Testis (tissue), 3 donors: Measurements from ENCODE around the gene NTM. TPM values are rescaled to one million over a fixed set of nuclear protein-coding genes. Genes with fewer than 3 reads are reported as not detected.

Experiments
- DNase-seq: peaks from one replicate; pipeline ENCODE4 v3.0.0-alpha.2; 2019
- H3K27ac ChIP-seq, 2 donors: fragments of 200-600 bp; sonication (generic); one replicate each; pipeline ENCODE4 v1.5.1; 2019
- H3K27me3 ChIP-seq: fragments of 200-600 bp; sonication (generic); one replicate; pipeline ENCODE4 v1.5.1; 2019
- H3K36me3 ChIP-seq: fragments of 200-600 bp; sonication (generic); one replicate; pipeline ENCODE4 v1.5.1; 2017; ENCODE audit warnings: low read depth; ENCODE audit errors: missing control alignments
- H3K4me1 ChIP-seq: fragments of 200-600 bp; sonication (generic); one replicate; pipeline ENCODE4 v1.5.1; 2019
- H3K4me3 ChIP-seq, 2 donors: fragments of 200-600 bp; sonication (generic); one replicate each; pipeline ENCODE4 v1.5.1; 2017 to 2019
- H3K9me3 ChIP-seq: fragments of 200-600 bp; sonication (generic); one replicate; pipeline ENCODE4 v1.5.1; 2017
- POLR2A ChIP-seq: fragments of 450-650 bp; IDR thresholded peaks from one replicate; pipeline ENCODE4 v1.6.1; 2017; ENCODE audit warnings: antibody characterized with exemption, mild to moderate bottlenecking, moderate library complexity
- WGBS, 2 donors: methylation state at CpG; one replicate each; pipeline ENCODE4 v1.1.5; 2018; 5-methylcytosine and 5-hydroxymethylcytosine counted together
- intact Hi-C: fragments of 100-400 bp; cut with DNase I; formaldehyde crosslinking; loops from one replicate; pipeline ENCODE4 v1.15.1; 2023; ENCODE audit warnings: low total_unique reads
- polyA plus RNA-seq: library from polyadenylated mRNA; stranded (reverse); fragments of 350-450 nt; fragmentation: Illumina TruSeq; extraction: RNeasy Lipid Tissue Mini Kit (QIAGEN cat#74804); gene quantifications from one replicate; pipeline ENCODE4 v1.2.3, GENCODE V29; 2014; ENCODE audit warnings: low read depth, low replicate concordance; ENCODE audit not compliant: insufficient read depth
- total RNA-seq, 2 donors: library from RNA; depleted of rRNA; stranded (reverse); fragments of >200 nt; gene quantifications; one replicate each; pipeline ENCODE4 v1.2.3, GENCODE V29; 2016
- TF ChIP-seq, protein P1 (sequence below), 3 experiments: fragments of 450-650 bp in 2 of 3; fragments of 200-600 bp in 1 of 3; sonication (generic) in 1 of 3; IDR thresholded peaks; one replicate each; pipeline ENCODE4 v1.5.1; 2016 to 2019; ENCODE audit warnings: antibody characterized with exemption in 3 of 3, mild to moderate bottlenecking in 2 of 3, moderate library complexity in 1 of 3

Gene NTM
- total and polyA plus RNA-seq, 3 donors from 2014 or later, result 1.7 to 4.5 (median 1.8) TPM

DNA sequence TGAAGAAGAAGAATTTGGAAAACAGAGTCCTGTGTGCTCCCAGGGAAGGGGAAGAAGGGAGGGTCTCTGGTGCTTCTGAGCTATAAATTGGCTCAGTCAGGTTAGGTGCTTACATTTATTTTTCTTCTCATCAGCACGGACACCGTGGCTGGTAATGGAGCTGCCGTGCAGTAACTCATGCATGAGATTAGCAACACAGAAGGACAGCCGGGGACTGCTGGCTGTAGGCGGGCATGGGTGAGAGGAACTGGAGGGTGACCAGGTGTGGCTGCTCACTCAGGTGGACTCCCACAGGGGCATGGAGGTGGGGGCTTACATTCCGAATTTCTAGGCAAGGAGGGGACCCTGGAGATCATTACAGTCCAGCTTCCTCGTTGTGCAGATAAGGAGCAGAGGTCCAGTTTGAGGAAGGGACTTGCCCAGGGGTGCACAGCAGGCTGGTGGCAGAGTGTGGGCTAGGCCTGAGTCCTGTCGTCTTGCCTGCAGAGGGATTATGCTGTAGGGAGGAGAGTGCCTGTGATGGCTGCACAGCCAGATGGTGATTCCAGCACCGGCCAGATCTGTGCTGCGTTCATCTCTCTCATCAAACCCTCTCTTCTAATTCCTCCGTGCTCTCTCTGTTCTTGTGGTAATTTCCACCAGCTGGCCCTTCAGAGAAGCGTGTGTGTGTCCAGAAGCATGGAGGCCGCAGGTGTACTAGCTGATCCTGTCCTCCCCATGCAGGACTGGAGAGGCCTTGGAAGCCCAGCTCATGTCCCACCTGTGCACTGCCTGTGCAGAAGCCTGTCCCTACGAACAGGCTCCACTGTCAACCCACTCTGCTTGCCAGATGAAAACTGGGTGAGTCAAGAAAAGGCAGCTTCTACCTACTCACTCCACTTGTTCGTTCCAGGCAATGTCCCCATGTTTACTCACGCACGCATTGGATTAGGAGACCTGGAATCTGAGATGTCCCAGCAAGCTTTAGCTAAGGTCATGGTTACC lies 78.9 kb downstream of the NTM start:
- 86 to 89% methylated on average over 16 to 17 of the region's 17 CpGs for WGBS, 2 donors
- no peak overlapping the region for H3K4me3 ChIP-seq
- DNase-seq, result no peak
- H3K27me3 ChIP-seq, result no peaks in the 10 kb centered on the region
- H3K27ac ChIP-seq, result no peak overlapping the region
- no peak for TF ChIP-seq POLR2A
- TF ChIP-seq, protein P1, sequence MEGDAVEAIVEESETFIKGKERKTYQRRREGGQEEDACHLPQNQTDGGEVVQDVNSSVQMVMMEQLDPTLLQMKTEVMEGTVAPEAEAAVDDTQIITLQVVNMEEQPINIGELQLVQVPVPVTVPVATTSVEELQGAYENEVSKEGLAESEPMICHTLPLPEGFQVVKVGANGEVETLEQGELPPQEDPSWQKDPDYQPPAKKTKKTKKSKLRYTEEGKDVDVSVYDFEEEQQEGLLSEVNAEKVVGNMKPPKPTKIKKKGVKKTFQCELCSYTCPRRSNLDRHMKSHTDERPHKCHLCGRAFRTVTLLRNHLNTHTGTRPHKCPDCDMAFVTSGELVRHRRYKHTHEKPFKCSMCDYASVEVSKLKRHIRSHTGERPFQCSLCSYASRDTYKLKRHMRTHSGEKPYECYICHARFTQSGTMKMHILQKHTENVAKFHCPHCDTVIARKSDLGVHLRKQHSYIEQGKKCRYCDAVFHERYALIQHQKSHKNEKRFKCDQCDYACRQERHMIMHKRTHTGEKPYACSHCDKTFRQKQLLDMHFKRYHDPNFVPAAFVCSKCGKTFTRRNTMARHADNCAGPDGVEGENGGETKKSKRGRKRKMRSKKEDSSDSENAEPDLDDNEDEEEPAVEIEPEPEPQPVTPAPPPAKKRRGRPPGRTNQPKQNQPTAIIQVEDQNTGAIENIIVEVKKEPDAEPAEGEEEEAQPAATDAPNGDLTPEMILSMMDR (IDR thresholded peaks at IDR 0.05), result no peak
- no peaks in the 10 kb centered on the region for H3K9me3 ChIP-seq
- no peaks in the 10 kb centered on the region for H3K4me1 ChIP-seq
- H3K36me3 ChIP-seq, result no peaks in the 10 kb centered on the region
- intact Hi-C loops, result no loop called here

DNA sequence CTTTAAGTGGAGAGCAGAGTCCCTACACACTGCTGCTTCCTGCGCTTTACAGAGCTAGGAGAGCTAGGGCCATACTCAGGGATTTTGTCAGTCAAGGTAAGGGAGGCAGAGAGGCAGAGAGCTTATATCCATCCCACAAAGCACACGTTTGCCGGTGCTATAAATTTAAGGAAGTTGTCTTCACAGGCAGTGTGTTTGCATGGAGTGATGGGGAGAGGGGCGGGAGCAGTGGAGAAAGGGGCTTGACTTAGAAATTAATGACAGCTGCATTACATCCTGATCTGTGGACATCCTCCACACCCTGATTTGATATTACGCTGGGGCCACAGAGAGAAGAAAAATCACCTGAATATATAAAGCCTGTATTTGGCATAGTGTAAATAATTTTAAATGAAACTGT lies 84.1 kb downstream of the NTM start:
- no peaks in the 10 kb centered on the region for H3K36me3 ChIP-seq
- no peak for TF ChIP-seq POLR2A
- TF ChIP-seq, protein P1 (IDR thresholded peaks at IDR 0.05), result no peak
- intact Hi-C loops, result no loop called here
- no peak overlapping the region for H3K4me3 ChIP-seq
- H3K4me1 ChIP-seq, result peaks cover 15% of the 10 kb centered on the region
- H3K9me3 ChIP-seq, result no peaks in the 10 kb centered on the region
- H3K27me3 ChIP-seq, result no peaks in the 10 kb centered on the region
- 76 to 86% methylated on average over 5 of the region's 5 CpGs for WGBS, 2 donors
- DNase-seq, result no peak
- H3K27ac ChIP-seq, result no peak overlapping the region

DNA sequence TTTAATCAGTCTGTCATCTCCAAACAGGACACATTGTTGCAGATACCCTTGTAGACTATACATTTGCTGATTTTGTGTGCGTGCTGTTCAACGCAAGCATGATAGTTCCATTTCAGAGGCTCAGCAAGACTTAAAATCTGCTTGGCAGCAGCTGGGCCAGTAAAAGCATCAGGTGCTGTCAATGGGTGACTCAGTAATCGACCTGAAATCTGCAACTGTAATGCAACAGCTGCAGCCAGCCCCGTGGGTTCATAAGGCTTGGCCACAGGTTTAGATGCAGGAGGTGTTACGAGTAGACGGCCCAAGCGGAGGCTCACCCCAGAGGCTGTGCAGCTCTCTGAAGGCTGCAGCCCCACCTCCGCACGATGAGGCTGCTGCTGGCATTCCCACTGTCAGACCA lies 84.6 kb downstream of the NTM start:
- H3K36me3 ChIP-seq, result no peaks in the 10 kb centered on the region
- whole genome bisulfite sequencing, 2 donors, result 65 to 84% methylated on average over 9 of the region's 9 CpGs
- TF ChIP-seq POLR2A, result no peak
- H3K27ac ChIP-seq, result no peak overlapping the region
- intact Hi-C loops, result no loop called here
- no peaks in the 10 kb centered on the region for H3K27me3 ChIP-seq
- H3K9me3 ChIP-seq, result no peaks in the 10 kb centered on the region
- H3K4me3 ChIP-seq, result no peak overlapping the region
- peaks cover 15% of the 10 kb centered on the region for H3K4me1 ChIP-seq
- DNase-seq, result peak; percentile 25

DNA sequence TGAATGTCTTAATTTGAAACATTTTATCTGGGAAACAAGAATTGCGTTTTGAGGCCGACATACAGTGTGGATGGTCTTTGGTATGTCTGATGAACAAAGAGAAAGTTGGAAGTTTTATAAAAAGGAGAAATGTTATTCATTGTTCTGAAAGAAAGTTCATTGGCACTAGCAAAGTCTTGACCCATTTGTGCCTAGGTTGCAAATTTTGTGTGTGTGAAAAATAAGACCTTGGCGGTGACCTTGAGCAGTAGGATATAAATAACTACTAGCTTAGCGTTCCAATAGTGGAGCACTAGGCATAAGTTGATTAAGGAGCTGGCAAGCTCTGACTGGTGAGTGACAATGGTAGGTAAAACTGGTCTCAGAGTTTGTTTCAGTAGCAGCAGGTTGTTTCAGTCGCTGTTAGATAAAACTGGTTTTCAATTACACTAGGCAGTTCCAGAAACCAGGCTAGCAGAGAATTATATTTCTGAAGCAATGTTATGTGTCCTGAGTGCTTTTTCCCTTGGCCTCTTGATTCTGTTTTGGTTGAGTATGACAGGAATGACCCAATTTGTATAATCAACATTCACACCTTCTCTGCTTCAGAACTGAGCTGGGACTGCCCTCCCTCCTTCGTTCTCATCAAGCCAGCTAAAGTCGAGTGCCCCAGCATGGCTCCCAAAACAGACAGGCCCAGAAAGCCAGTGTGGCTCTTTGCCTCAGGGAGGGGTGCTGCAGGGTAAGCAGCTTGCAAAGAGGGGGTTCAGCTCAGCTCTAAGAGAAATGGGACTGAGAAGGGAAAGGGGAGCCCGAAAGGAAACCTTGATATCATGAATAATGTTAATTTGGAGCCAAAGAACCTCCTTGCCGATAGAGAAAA lies 85.7 kb downstream of the NTM start:
- peaks cover 15% of the 10 kb centered on the region for H3K4me1 ChIP-seq
- H3K9me3 ChIP-seq, result no peaks in the 10 kb centered on the region
- H3K27me3 ChIP-seq, result no peaks in the 10 kb centered on the region
- H3K36me3 ChIP-seq, result no peaks in the 10 kb centered on the region
- TF ChIP-seq, protein P1 (IDR thresholded peaks at IDR 0.05), result no peak
- no peak for TF ChIP-seq POLR2A
- DNase-seq, result no peak
- H3K4me3 ChIP-seq, result no peak overlapping the region
- WGBS, 2 donors, result 59 to 69% methylated on average over 9 of the region's 9 CpGs
- H3K27ac ChIP-seq, result peak overlapping the region; percentile 15 to 55
- intact Hi-C loops, result no loop called here

DNA sequence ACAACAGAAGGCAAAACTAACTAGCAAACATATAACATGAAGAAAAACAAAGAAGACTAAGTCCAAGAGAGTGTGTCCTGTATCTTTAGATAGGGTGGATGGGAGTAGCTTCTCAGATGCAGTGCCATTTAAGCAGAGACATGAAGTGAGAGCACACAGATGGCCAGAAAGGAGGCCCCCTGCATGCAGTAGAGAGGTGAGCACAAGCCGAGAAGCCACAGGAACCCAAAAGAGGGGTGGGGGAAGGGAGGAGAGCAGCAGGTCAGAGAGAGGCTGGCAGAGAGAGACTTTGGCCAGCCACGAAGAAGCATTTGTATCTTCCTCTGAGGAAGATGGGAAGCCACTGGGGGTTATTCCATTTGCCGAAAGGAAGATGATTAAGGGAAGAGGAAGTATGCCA lies 86.7 kb downstream of the NTM start:
- TF ChIP-seq POLR2A, result no peak
- TF ChIP-seq, protein P1 (IDR thresholded peaks at IDR 0.05), result no peak
- H3K27me3 ChIP-seq, result no peaks in the 10 kb centered on the region
- H3K36me3 ChIP-seq, result no peaks in the 10 kb centered on the region
- H3K4me1 ChIP-seq, result peaks cover 15% of the 10 kb centered on the region
- no peak overlapping the region for H3K27ac ChIP-seq
- no peak overlapping the region for H3K4me3 ChIP-seq
- no peaks in the 10 kb centered on the region for H3K9me3 ChIP-seq
- WGBS, 2 donors, result 75 to 87% methylated on average over 3 of the region's 3 CpGs
- intact Hi-C loops, result no loop called here
- no peak for DNase-seq
